ENCODE measurements around the gene H2BK1.

H2BK1 gene

GRCh38 chr7:151193203-151193978, 16.9 kb downstream of the H2BK1 start:
- TF ChIP-seq CTCF (IDR thresholded peaks at IDR 0.05): no peak

GRCh38 chr7:151192002-151192539, 18.2 kb downstream of the H2BK1 start:
- no peak for TF ChIP-seq CTCF (IDR thresholded peaks at IDR 0.05)

- TF ChIP-seq CTCF (IDR thresholded peaks at IDR 0.05): no peak
These were observed 18.7 kb downstream of the H2BK1 start for GRCh38 chr7:151191544-151191943.

GRCh38 chr7:151189038-151189437, 21.2 kb downstream of the H2BK1 start:
- no peak for TF ChIP-seq CTCF (IDR thresholded peaks at IDR 0.05)

GRCh38 chr7:151188252-151188542, 22.1 kb downstream of the H2BK1 start:
- no peak for TF ChIP-seq CTCF (IDR thresholded peaks at IDR 0.05)

GRCh38 chr7:151187409-151188251, 22.7 kb downstream of the H2BK1 start:
- no peak for TF ChIP-seq CTCF (IDR thresholded peaks at IDR 0.05)

GRCh38 chr7:151186640-151187408, 23.5 kb downstream of the H2BK1 start, which contains the start of gene ASB10:
ASB10 (minus strand) TSS chr7:151187250; CDS start chr7:151187130, 120 bp downstream.
- TF ChIP-seq CTCF (IDR thresholded peaks at IDR 0.05): no peak
